ENCODE measurements around the gene CUX1.

Gene CUX1

DNA sequence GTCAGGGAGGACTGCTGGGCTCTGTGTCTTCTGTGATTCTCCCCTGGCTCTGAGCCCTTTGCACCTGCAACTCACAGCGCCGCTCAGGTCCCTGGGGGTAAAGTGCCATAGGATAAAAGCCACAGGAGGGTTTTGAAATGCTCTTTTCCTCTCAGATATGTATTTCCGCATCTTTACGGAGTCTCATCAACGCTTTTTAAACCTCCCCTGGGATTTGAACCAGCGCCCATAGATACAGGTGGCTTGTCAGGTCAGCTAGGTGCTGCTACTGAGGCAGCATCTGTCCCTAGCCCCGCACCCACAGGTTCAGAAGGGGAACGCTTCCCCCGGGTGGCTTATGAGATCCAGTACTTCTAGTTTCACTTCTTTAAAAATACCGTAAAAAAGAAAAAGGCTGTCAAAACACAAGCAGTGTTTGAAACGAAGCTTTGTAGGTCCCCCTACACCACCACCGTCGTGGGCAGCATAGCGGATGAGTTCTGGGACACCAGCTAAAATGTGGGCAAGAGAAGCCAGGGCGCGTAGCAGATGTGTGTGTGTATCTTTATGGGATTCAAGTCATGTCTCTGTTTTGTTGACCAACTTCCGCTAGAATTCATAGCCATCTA is 173.5 kb downstream of the CUX1 start:
- Histone ChIP-seq H3K36me3 (ENCODE audit: control insufficient read depth in 2 of 2, insufficient read depth in 2 of 2, low read length in 2 of 2) (no peaks in the 10 kb centered on the region), H3K9me3 (ENCODE audit: control insufficient read depth in 2 of 2, low read length in 2 of 2) (no peaks in the 10 kb centered on the region), H3K4me1 (ENCODE audit: control insufficient read depth, insufficient read depth, low read length) (peaks cover 8% of the 10 kb centered on the region), H3K27ac (ENCODE audit: low read length) (no peak overlapping the region), H3K9ac (ENCODE audit: low read length in 2 of 2) (no peak overlapping the region), H3K4me3 (ENCODE audit: low read length in 2 of 2) (no peak overlapping the region), H3K27me3 (ENCODE audit: control insufficient read depth in 1 of 2, insufficient read depth in 2 of 2, low read length in 2 of 2) (no peaks in the 10 kb centered on the region)

- Histone ChIP-seq H3K9me3 (ENCODE audit: control insufficient read depth in 2 of 2, low read length in 2 of 2) (no peaks in the 10 kb centered on the region), H3K4me3 (ENCODE audit: low read length in 2 of 2) (no peak overlapping the region), H3K27ac (ENCODE audit: low read length) (no peak overlapping the region), H3K9ac (ENCODE audit: low read length in 2 of 2) (no peak overlapping the region), H3K4me1 (ENCODE audit: control insufficient read depth, insufficient read depth, low read length) (peaks cover 2% of the 10 kb centered on the region), H3K36me3 (ENCODE audit: control insufficient read depth in 2 of 2, insufficient read depth in 2 of 2, low read length in 2 of 2) (no peaks in the 10 kb centered on the region), H3K27me3 (ENCODE audit: control insufficient read depth in 1 of 2, insufficient read depth in 2 of 2, low read length in 2 of 2) (no peaks in the 10 kb centered on the region)
These were observed 174.4 kb downstream of the CUX1 start for GRCh38 chr7:101991860-101992259.

DNA sequence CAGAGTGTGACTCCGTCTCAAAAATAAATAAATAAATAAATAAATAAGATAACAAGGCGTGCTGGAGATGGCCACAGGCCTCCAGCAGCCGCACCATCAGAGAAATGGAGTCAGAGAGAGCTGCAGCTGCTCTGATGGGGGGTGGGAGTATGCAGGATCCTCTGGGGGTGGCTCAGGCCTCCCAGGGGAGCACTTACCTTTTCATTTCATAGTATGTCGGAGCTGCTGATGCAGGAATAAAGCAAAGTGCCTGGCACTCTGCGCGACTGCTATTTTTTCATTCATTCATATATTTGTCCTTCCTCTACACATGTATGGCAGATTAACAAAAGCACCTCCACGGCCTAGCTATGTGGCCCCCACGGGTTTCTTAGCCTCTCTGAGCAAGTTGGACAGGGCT is 175.9 kb downstream of the CUX1 start:
- H3K9me3 ChIP-seq (ENCODE audit: control insufficient read depth in 2 of 2, low read length in 2 of 2): no peaks in the 10 kb centered on the region
- no peak overlapping the region for H3K9ac ChIP-seq (ENCODE audit: low read length in 2 of 2)
- H3K4me1 ChIP-seq (ENCODE audit: control insufficient read depth, insufficient read depth, low read length): peaks cover 2% of the 10 kb centered on the region
- no peaks in the 10 kb centered on the region for H3K36me3 ChIP-seq (ENCODE audit: control insufficient read depth in 2 of 2, insufficient read depth in 2 of 2, low read length in 2 of 2)
- H3K27ac ChIP-seq (ENCODE audit: low read length): no peak overlapping the region
- no peaks in the 10 kb centered on the region for H3K27me3 ChIP-seq (ENCODE audit: control insufficient read depth in 1 of 2, insufficient read depth in 2 of 2, low read length in 2 of 2)
- H3K4me3 ChIP-seq (ENCODE audit: low read length in 2 of 2): no peak overlapping the region

- no peaks in the 10 kb centered on the region for H3K36me3 ChIP-seq (ENCODE audit: control insufficient read depth in 2 of 2, insufficient read depth in 2 of 2, low read length in 2 of 2)
These were observed 177.7 kb downstream of the CUX1 start for GRCh38 chr7:101995121-101995520.

GRCh38 chr7:101996131-101996691 is 178.8 kb downstream of the CUX1 start:
- no peaks in the 10 kb centered on the region for H3K9me3 ChIP-seq (ENCODE audit: control insufficient read depth in 2 of 2, low read length in 2 of 2)
- peaks cover 2% of the 10 kb centered on the region for H3K4me1 ChIP-seq (ENCODE audit: control insufficient read depth, insufficient read depth, low read length)
- H3K27me3 ChIP-seq (ENCODE audit: control insufficient read depth in 1 of 2, insufficient read depth in 2 of 2, low read length in 2 of 2): no peaks in the 10 kb centered on the region
- no peaks in the 10 kb centered on the region for H3K36me3 ChIP-seq (ENCODE audit: control insufficient read depth in 2 of 2, insufficient read depth in 2 of 2, low read length in 2 of 2)
- H3K9ac ChIP-seq (ENCODE audit: low read length in 2 of 2): no peak overlapping the region
- H3K4me3 ChIP-seq (ENCODE audit: low read length in 2 of 2): no peak overlapping the region
- no peak overlapping the region for H3K27ac ChIP-seq (ENCODE audit: low read length)

More at GRCh38 chr7:101995121-101995520, 177.7 kb downstream of the CUX1 start:
- no peak overlapping the region for H3K4me3 ChIP-seq (ENCODE audit: low read length in 2 of 2)
- no peaks in the 10 kb centered on the region for H3K27me3 ChIP-seq (ENCODE audit: control insufficient read depth in 1 of 2, insufficient read depth in 2 of 2, low read length in 2 of 2)
- peaks cover 2% of the 10 kb centered on the region for H3K4me1 ChIP-seq (ENCODE audit: control insufficient read depth, insufficient read depth, low read length)
- H3K9me3 ChIP-seq (ENCODE audit: control insufficient read depth in 2 of 2, low read length in 2 of 2): no peaks in the 10 kb centered on the region
- no peak overlapping the region for H3K27ac ChIP-seq (ENCODE audit: low read length)
- no peak overlapping the region for H3K9ac ChIP-seq (ENCODE audit: low read length in 2 of 2)

GRCh38 chr7:101996876-101997275 is 179.4 kb downstream of the CUX1 start:
- H3K4me3 ChIP-seq (ENCODE audit: low read length in 2 of 2): no peak overlapping the region
- H3K27me3 ChIP-seq (ENCODE audit: control insufficient read depth in 1 of 2, insufficient read depth in 2 of 2, low read length in 2 of 2): no peaks in the 10 kb centered on the region
- H3K4me1 ChIP-seq (ENCODE audit: control insufficient read depth, insufficient read depth, low read length): peaks cover 2% of the 10 kb centered on the region
- no peak overlapping the region for H3K9ac ChIP-seq (ENCODE audit: low read length in 2 of 2)
- H3K27ac ChIP-seq (ENCODE audit: low read length): no peak overlapping the region
- H3K36me3 ChIP-seq (ENCODE audit: control insufficient read depth in 2 of 2, insufficient read depth in 2 of 2, low read length in 2 of 2): no peaks in the 10 kb centered on the region
- H3K9me3 ChIP-seq (ENCODE audit: control insufficient read depth in 2 of 2, low read length in 2 of 2): no peaks in the 10 kb centered on the region

DNA sequence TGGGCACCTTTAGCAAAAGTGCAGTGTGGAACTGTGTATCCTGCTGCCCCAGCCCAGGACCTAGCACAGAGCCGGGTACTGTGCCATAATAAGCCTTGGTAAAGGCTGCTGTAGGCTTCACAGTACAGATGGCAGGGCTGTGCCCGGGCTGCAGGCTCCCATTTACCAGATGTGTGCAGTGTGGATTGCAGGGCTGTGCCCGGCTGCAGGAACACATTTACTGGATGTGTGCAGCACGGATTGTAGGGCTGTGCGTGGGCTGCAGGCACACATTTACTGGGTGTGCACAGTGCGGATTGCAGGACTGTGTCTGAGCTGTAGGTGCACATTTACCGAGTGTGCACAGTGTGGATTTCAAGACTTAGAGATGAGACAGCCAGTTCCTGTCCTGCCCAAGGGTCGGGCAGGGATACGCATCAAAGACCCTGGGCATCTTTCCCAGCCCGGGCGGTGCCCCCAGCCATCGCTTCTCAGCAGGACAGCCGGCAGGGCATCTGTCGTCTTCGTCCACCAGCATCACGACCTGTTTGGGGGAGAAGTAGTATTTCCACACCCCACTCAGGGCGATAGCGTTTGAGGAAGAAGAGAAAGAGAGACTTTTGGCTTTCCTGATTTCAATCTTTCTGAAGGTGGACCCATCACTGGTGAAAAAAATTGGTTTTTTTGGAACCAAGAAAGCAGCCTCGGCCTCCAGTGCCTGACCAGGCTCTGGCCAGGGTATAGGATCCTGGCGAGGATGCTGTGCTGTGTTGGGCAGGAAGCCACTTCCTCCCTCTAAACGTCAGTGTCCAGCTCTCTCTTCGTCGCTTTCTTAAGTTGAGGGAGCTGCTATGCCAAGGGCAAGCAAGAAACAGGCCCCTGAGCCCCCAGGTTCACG is 180.8 kb downstream of the CUX1 start:
- Histone ChIP-seq H3K27me3 (ENCODE audit: control insufficient read depth in 1 of 2, insufficient read depth in 2 of 2, low read length in 2 of 2) (no peaks in the 10 kb centered on the region), H3K4me3 (ENCODE audit: low read length in 2 of 2) (no peak overlapping the region), H3K9ac (ENCODE audit: low read length in 2 of 2) (no peak overlapping the region), H3K27ac (ENCODE audit: low read length) (no peak overlapping the region), H3K4me1 (ENCODE audit: control insufficient read depth, insufficient read depth, low read length) (peaks cover 2% of the 10 kb centered on the region), H3K9me3 (ENCODE audit: control insufficient read depth in 2 of 2, low read length in 2 of 2) (no peaks in the 10 kb centered on the region), H3K36me3 (ENCODE audit: control insufficient read depth in 2 of 2, insufficient read depth in 2 of 2, low read length in 2 of 2) (no peaks in the 10 kb centered on the region)

DNA sequence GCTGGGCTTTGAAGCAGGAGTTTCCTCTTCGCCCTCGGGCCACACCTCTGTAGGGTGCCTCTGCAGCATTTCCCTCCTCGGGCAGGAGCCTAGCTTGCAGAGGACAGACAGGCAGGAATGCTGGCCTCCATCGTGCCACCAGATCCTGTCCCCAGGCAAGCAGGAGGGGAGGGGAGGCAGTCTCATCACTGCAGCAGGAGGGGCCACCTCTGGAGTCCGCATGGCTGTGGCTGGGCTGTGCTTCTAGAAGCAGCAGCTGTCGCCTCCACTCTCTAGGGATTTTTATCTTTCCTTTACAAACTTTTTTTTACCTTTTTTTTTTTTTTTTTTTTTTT is 181.4 kb downstream of the CUX1 start:
- Histone ChIP-seq H3K4me3 (ENCODE audit: low read length in 2 of 2) (no peak overlapping the region), H3K27ac (ENCODE audit: low read length) (no peak overlapping the region)

GRCh38 chr7:101999393-101999792 is 182.0 kb downstream of the CUX1 start:
- Histone ChIP-seq H3K36me3 (ENCODE audit: control insufficient read depth in 2 of 2, insufficient read depth in 2 of 2, low read length in 2 of 2) (no peaks in the 10 kb centered on the region), H3K4me1 (ENCODE audit: control insufficient read depth, insufficient read depth, low read length) (peaks cover 5% of the 10 kb centered on the region), H3K27ac (ENCODE audit: low read length) (no peak overlapping the region), H3K27me3 (ENCODE audit: control insufficient read depth in 1 of 2, insufficient read depth in 2 of 2, low read length in 2 of 2) (no peaks in the 10 kb centered on the region), H3K4me3 (ENCODE audit: low read length in 2 of 2) (no peak overlapping the region), H3K9ac (ENCODE audit: low read length in 2 of 2) (no peak overlapping the region), H3K9me3 (ENCODE audit: control insufficient read depth in 2 of 2, low read length in 2 of 2) (no peaks in the 10 kb centered on the region)

More for the DNA sequence above, 181.4 kb downstream of the CUX1 start:
- Histone ChIP-seq H3K36me3 (ENCODE audit: control insufficient read depth in 2 of 2, insufficient read depth in 2 of 2, low read length in 2 of 2) (no peaks in the 10 kb centered on the region), H3K4me1 (ENCODE audit: control insufficient read depth, insufficient read depth, low read length) (peaks cover 2% of the 10 kb centered on the region), H3K9ac (ENCODE audit: low read length in 2 of 2) (no peak overlapping the region), H3K27me3 (ENCODE audit: control insufficient read depth in 1 of 2, insufficient read depth in 2 of 2, low read length in 2 of 2) (no peaks in the 10 kb centered on the region), H3K9me3 (ENCODE audit: control insufficient read depth in 2 of 2, low read length in 2 of 2) (no peaks in the 10 kb centered on the region)

- Histone ChIP-seq H3K36me3 (ENCODE audit: control insufficient read depth in 2 of 2, insufficient read depth in 2 of 2, low read length in 2 of 2) (no peaks in the 10 kb centered on the region), H3K27me3 (ENCODE audit: control insufficient read depth in 1 of 2, insufficient read depth in 2 of 2, low read length in 2 of 2) (no peaks in the 10 kb centered on the region), H3K9me3 (ENCODE audit: control insufficient read depth in 2 of 2, low read length in 2 of 2) (no peaks in the 10 kb centered on the region), H3K9ac (ENCODE audit: low read length in 2 of 2) (no peak overlapping the region), H3K4me1 (ENCODE audit: control insufficient read depth, insufficient read depth, low read length) (peaks cover 5% of the 10 kb centered on the region), H3K27ac (ENCODE audit: low read length) (no peak overlapping the region), H3K4me3 (ENCODE audit: low read length in 2 of 2) (no peak overlapping the region)
These were observed 182.7 kb downstream of the CUX1 start for GRCh38 chr7:102000123-102000522.

- Histone ChIP-seq H3K27ac (ENCODE audit: low read length) (no peak overlapping the region), H3K27me3 (ENCODE audit: control insufficient read depth in 1 of 2, insufficient read depth in 2 of 2, low read length in 2 of 2) (no peaks in the 10 kb centered on the region), H3K36me3 (ENCODE audit: control insufficient read depth in 2 of 2, insufficient read depth in 2 of 2, low read length in 2 of 2) (no peaks in the 10 kb centered on the region), H3K4me3 (ENCODE audit: low read length in 2 of 2) (no peak overlapping the region), H3K9me3 (ENCODE audit: control insufficient read depth in 2 of 2, low read length in 2 of 2) (no peaks in the 10 kb centered on the region), H3K4me1 (ENCODE audit: control insufficient read depth, insufficient read depth, low read length) (peaks cover 3% of the 10 kb centered on the region), H3K9ac (ENCODE audit: low read length in 2 of 2) (no peak overlapping the region)
These were observed 186.8 kb downstream of the CUX1 start for GRCh38 chr7:102004229-102004628.
